ENCODE data around the gene KCNAB2.
"Not testable (repeated sequence)": the region's sequence is repeated elsewhere in the genome, so short reads cannot be mapped to it uniquely, and the experiment has no call there.

The KCNAB2 gene

GRCh38 chr1:6070450-6070974 is 24.8 kb downstream of the KCNAB2 start:
- no peak for DNase-seq (ENCODE audit: low read depth)
- TF ChIP-seq, protein P1, sequence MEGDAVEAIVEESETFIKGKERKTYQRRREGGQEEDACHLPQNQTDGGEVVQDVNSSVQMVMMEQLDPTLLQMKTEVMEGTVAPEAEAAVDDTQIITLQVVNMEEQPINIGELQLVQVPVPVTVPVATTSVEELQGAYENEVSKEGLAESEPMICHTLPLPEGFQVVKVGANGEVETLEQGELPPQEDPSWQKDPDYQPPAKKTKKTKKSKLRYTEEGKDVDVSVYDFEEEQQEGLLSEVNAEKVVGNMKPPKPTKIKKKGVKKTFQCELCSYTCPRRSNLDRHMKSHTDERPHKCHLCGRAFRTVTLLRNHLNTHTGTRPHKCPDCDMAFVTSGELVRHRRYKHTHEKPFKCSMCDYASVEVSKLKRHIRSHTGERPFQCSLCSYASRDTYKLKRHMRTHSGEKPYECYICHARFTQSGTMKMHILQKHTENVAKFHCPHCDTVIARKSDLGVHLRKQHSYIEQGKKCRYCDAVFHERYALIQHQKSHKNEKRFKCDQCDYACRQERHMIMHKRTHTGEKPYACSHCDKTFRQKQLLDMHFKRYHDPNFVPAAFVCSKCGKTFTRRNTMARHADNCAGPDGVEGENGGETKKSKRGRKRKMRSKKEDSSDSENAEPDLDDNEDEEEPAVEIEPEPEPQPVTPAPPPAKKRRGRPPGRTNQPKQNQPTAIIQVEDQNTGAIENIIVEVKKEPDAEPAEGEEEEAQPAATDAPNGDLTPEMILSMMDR (conservative IDR thresholded peaks at IDR 0.05; ENCODE audit: control insufficient read depth, insufficient read depth, low read depth, low read length): no peak
- H3K4me3 ChIP-seq (ENCODE audit: control insufficient read depth, low read depth, low read length): no peak overlapping the region

- TF ChIP-seq, protein P1 (conservative IDR thresholded peaks at IDR 0.05; ENCODE audit: control insufficient read depth, insufficient read depth, low read depth, low read length): no peak
- DNase-seq (ENCODE audit: low read depth): no peak
- H3K4me3 ChIP-seq (ENCODE audit: control insufficient read depth, low read depth, low read length): no peak overlapping the region
These were observed 25.5 kb downstream of the KCNAB2 start for GRCh38 chr1:6071219-6071618.

GRCh38 chr1:6072774-6073479 is 27.2 kb downstream of the KCNAB2 start:
- no peak for DNase-seq (ENCODE audit: low read depth)
- TF ChIP-seq, protein P1 (conservative IDR thresholded peaks at IDR 0.05; ENCODE audit: control insufficient read depth, insufficient read depth, low read depth, low read length): no peak
- H3K4me3 ChIP-seq (ENCODE audit: control insufficient read depth, low read depth, low read length): no peak overlapping the region

DNA sequence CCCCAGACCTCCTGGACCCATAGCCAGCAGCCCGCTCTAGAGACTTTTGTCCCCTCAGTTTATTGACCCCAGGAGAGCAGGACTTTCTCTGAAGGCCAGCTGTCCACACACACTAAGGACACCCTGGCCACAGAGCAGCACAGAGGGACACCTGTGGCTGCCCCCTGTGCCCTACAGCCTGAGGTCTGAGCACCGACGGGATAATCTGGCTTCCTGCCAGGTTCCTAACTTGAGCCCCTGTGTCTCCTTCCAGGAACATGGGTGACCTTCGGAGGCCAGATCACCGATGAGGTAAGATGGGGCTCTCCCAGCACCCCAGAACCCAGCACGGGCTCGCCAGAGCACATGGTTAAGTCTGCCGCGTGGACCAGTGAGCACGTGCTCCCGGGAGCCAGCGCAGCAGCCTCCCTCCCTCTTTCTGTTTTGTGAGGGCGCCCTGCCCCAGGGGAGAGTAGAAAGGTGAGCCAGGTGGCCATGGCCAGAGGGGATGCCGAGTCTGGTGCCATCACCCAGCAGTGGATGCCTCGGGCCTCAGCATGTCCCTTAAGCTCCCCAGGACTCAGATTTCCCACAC is 27.9 kb downstream of the KCNAB2 start:
- H3K4me3 ChIP-seq (ENCODE audit: control insufficient read depth, low read depth, low read length): no peak overlapping the region
- no peak for DNase-seq (ENCODE audit: low read depth)
- TF ChIP-seq, protein P1 (conservative IDR thresholded peaks at IDR 0.05; ENCODE audit: control insufficient read depth, insufficient read depth, low read depth, low read length): no peak

GRCh38 chr1:6074192-6074901 is 28.7 kb downstream of the KCNAB2 start:
- TF ChIP-seq, protein P1 (conservative IDR thresholded peaks at IDR 0.05; ENCODE audit: control insufficient read depth, insufficient read depth, low read depth, low read length): no peak
- H3K4me3 ChIP-seq (ENCODE audit: control insufficient read depth, low read depth, low read length): no peak overlapping the region
- DNase-seq (ENCODE audit: low read depth): no peak

DNA sequence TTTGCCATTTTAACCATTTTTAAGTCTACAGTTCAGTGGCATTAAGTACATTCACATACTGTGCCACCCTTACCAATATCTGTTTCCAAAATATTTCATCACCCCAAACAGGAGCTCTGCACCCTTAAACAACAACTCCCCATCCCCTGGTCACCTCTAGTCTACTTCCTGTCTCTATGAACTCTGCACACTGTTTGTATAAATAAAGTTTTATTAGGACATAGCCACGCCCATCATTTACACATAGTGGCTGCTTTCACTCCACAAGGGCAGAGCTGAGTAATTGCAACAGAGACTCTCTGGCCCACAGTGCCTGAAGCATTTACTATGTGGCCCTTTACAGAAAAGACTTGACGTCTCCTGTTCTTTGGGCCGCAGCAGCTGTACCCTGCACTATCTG is 30.1 kb downstream of the KCNAB2 start:
- peak; percentile 6 for DNase-seq (ENCODE audit: low read depth)
- TF ChIP-seq, protein P1 (conservative IDR thresholded peaks at IDR 0.05; ENCODE audit: control insufficient read depth, insufficient read depth, low read depth, low read length): no peak
- no peak overlapping the region for H3K4me3 ChIP-seq (ENCODE audit: control insufficient read depth, low read depth, low read length)

- DNase-seq (ENCODE audit: low read depth); H3K4me3 ChIP-seq (ENCODE audit: control insufficient read depth, low read depth, low read length): not testable (repeated sequence)
These were observed 31.4 kb downstream of the KCNAB2 start for GRCh38 chr1:6077061-6077460.
